Measurements from ENCODE around the gene IGSF3.

DNA sequence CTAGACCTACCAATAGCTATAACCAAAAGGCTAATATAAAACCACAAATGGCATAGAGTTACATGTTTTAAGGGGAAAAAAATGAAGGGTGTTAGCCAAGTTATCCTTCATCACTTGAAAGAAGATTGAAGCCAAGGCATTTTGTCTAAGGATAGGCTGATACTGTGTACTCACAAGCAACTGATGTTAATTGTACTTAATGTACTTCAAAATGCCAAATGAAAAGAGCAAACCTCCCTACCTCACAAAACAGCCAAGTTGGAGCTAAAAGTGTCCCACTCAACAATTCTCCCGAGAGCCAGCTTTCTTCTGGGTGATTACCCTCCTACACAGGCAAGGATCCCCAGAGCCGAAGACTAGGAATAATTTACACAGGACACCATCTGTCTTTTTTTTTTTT, 4.4 kb upstream of the IGSF3 start:
- TF ChIP-seq, protein P1, sequence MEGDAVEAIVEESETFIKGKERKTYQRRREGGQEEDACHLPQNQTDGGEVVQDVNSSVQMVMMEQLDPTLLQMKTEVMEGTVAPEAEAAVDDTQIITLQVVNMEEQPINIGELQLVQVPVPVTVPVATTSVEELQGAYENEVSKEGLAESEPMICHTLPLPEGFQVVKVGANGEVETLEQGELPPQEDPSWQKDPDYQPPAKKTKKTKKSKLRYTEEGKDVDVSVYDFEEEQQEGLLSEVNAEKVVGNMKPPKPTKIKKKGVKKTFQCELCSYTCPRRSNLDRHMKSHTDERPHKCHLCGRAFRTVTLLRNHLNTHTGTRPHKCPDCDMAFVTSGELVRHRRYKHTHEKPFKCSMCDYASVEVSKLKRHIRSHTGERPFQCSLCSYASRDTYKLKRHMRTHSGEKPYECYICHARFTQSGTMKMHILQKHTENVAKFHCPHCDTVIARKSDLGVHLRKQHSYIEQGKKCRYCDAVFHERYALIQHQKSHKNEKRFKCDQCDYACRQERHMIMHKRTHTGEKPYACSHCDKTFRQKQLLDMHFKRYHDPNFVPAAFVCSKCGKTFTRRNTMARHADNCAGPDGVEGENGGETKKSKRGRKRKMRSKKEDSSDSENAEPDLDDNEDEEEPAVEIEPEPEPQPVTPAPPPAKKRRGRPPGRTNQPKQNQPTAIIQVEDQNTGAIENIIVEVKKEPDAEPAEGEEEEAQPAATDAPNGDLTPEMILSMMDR (IDR thresholded peaks at IDR 0.05) = no peak
- TF ChIP-seq EP300 (IDR thresholded peaks at IDR 0.05) = no peak
